Neural progenitor cell (in vitro differentiated cells): ENCODE data around the gene TFB2M.

Source experiments
- EZH2 ChIP-seq: fragments of 200-600 bp; sonication (generic); IDR thresholded peaks from 2 replicates; pipeline ENCODE4 v1.6.1; 2017; ENCODE audit warnings: antibody characterized with exemption, mild to moderate bottlenecking, moderate library complexity
- TF ChIP-seq, protein P1 (sequence below): fragments of 200-600 bp; sonication (generic); IDR thresholded peaks from 2 replicates; pipeline ENCODE4 v1.5.1; 2017; ENCODE audit warnings: antibody characterized with exemption, mild to moderate bottlenecking

DNA sequence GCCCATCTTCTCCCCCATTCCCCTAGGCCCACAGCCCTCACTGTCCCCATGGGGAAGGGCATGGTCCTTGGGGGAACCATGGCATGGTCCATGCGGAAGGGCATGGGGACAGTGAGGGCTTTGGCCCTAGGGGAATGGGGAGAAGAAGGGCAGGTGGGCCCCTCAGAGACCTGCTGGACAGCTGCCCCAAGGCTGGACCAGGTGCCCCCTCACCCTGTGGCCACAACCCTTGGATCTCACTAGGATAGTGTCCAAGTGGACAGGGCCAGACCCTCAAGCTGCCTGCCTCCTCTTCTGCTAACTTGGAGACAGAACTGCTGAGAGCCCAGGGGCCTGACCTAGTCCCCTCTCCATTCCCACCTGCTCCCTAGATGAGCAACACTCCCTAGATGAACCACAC lies 46.5 kb downstream of the TFB2M start:
- TF ChIP-seq, protein P1, sequence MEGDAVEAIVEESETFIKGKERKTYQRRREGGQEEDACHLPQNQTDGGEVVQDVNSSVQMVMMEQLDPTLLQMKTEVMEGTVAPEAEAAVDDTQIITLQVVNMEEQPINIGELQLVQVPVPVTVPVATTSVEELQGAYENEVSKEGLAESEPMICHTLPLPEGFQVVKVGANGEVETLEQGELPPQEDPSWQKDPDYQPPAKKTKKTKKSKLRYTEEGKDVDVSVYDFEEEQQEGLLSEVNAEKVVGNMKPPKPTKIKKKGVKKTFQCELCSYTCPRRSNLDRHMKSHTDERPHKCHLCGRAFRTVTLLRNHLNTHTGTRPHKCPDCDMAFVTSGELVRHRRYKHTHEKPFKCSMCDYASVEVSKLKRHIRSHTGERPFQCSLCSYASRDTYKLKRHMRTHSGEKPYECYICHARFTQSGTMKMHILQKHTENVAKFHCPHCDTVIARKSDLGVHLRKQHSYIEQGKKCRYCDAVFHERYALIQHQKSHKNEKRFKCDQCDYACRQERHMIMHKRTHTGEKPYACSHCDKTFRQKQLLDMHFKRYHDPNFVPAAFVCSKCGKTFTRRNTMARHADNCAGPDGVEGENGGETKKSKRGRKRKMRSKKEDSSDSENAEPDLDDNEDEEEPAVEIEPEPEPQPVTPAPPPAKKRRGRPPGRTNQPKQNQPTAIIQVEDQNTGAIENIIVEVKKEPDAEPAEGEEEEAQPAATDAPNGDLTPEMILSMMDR, result no peak
- TF ChIP-seq EZH2, result no peak
